GM19324 (cell line): ENCODE measurements around the gene S100Z.
"Not testable (repeated sequence)": the region's sequence is repeated elsewhere in the genome, so short reads cannot be mapped to it uniquely, and the experiment has no call there.

Experiments
- ATAC-seq: cut with Tn5 transposase; IDR thresholded peaks from one replicate; pipeline ENCODE4 v1.9.1; 2021; ENCODE audit warnings: mild to moderate bottlenecking, moderate library complexity; ENCODE audit not compliant: unreplicated experiment, low FRiP score

Gene S100Z

GRCh38 chr5:76849419-76850291 is at the start of gene S100Z:
Gene S100Z (plus strand): TSS chr5:76850014. CDS start chr5:76875360, 25,346 bp downstream.
- no peak for ATAC-seq

GRCh38 chr5:76800579-76800978 is 49.2 kb upstream of the S100Z start:
- ATAC-seq: no peak

GRCh38 chr5:76801159-76801802 is 48.5 kb upstream of the S100Z start:
- no peak for ATAC-seq

- no peak for ATAC-seq
Measured at GRCh38 chr5:76801803-76802195, 48.0 kb upstream of the S100Z start.

- ATAC-seq: no peak
Measured at GRCh38 chr5:76804266-76804665, 45.5 kb upstream of the S100Z start.

- no peak for ATAC-seq
Measured at GRCh38 chr5:76805821-76806505, 43.9 kb upstream of the S100Z start.

- ATAC-seq: no peak
Measured at GRCh38 chr5:76807296-76807695, 42.5 kb upstream of the S100Z start.

GRCh38 chr5:76808141-76808691 is 41.6 kb upstream of the S100Z start:
- no peak for ATAC-seq

GRCh38 chr5:76809141-76809540 is 40.7 kb upstream of the S100Z start:
- ATAC-seq: no peak

- no peak for ATAC-seq
Measured at GRCh38 chr5:76810236-76810635, 39.6 kb upstream of the S100Z start.

GRCh38 chr5:76811214-76811613 is 38.6 kb upstream of the S100Z start:
- no peak for ATAC-seq

GRCh38 chr5:76812209-76812608 is 37.6 kb upstream of the S100Z start:
- not testable (repeated sequence) for ATAC-seq

GRCh38 chr5:76813982-76814562 is 35.7 kb upstream of the S100Z start:
- ATAC-seq: no peak

- ATAC-seq: no peak
Measured at GRCh38 chr5:76816110-76816831, 33.5 kb upstream of the S100Z start.

- no peak for ATAC-seq
Measured at GRCh38 chr5:76818844-76819831, 30.7 kb upstream of the S100Z start, which contains the start of gene F2RL1. Gene F2RL1 (plus strand): TSS chr5:76819030. CDS start chr5:76819183, 153 bp downstream.

- no peak for ATAC-seq
Measured at GRCh38 chr5:76819851-76820525, 29.8 kb upstream of the S100Z start.

GRCh38 chr5:76820526-76820890 is 29.3 kb upstream of the S100Z start:
- no peak for ATAC-seq

GRCh38 chr5:76821136-76821535 is 28.7 kb upstream of the S100Z start:
- no peak for ATAC-seq
